ENCODE data around the gene GRK5.

DNA sequence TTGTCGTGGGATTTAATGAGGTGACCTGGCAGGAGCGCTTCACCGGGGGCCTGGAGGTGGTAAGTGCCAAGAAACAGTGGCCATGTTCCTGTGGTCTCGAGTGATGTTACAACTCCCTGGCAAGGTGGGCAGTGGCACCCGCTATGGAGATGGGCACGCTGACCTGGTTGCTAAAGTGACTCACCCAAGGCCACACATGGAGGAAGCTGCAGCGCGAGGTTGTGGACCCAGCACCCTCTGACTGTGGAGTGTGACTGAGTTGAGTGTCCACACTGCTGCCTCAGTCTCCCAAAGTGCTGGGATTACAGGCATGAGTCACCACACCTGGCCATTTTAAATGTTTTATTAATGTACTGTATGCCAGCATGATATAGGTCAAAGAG, 261.9 kb downstream of the GRK5 start:
- TF ChIP-seq, protein P1, sequence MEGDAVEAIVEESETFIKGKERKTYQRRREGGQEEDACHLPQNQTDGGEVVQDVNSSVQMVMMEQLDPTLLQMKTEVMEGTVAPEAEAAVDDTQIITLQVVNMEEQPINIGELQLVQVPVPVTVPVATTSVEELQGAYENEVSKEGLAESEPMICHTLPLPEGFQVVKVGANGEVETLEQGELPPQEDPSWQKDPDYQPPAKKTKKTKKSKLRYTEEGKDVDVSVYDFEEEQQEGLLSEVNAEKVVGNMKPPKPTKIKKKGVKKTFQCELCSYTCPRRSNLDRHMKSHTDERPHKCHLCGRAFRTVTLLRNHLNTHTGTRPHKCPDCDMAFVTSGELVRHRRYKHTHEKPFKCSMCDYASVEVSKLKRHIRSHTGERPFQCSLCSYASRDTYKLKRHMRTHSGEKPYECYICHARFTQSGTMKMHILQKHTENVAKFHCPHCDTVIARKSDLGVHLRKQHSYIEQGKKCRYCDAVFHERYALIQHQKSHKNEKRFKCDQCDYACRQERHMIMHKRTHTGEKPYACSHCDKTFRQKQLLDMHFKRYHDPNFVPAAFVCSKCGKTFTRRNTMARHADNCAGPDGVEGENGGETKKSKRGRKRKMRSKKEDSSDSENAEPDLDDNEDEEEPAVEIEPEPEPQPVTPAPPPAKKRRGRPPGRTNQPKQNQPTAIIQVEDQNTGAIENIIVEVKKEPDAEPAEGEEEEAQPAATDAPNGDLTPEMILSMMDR (IDR thresholded peaks at IDR 0.05) = no peak
- no peak for TF ChIP-seq POLR2A (IDR thresholded peaks at IDR 0.05)

Data from lower leg skin (tissue), 3 donors.